Dermis blood vessel endothelial cell (primary cell): ENCODE data around the gene OARD1. TPM values are rescaled to one million over a fixed set of nuclear protein-coding genes. Genes with fewer than 3 reads are reported as not detected.
"Not testable (repeated sequence)": the region's sequence is repeated elsewhere in the genome, so short reads cannot be mapped to it uniquely, and the experiment has no call there.

ENCODE experiments used
- DNase-seq: peaks from one replicate; pipeline ENCODE4 v3.0.0; 2010
- total RNA-seq: library from RNA; depleted of rRNA; stranded (reverse); fragments of >200 nt; gene quantifications from 2 replicates; pipeline ENCODE4 v1.2.3, GENCODE V29; 2014

Gene OARD1
- total RNA-seq, 1 donor from 2014 or later = 11.2 TPM

DNA sequence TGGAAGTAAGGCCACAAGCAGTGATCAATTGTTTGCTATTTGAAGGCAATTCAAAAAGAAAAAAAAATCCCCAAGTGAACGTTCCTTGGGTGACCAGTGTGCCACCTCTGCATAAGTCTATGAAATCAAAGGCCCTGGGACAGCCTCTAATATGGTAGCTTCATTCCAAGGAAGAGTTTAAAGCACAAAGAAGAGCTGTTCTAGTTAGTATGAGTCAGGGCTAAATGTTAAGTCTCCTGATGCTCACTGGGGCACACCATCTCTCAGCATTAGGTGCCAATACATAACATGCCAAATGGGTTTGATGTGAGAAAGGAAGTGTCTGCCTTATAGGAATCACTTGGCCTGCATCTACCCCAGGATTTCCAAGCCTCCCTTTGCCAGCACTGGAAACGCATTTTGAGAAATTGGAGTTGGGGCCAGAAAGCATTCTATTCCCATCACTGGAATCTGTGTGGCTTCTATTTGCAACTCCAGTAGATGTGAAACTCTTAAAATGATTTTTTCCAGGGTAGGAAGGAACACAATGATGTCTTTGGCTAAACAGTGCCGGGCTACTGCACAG, 46.1 kb downstream of the OARD1 start:
- DNase-seq = no peak

DNA sequence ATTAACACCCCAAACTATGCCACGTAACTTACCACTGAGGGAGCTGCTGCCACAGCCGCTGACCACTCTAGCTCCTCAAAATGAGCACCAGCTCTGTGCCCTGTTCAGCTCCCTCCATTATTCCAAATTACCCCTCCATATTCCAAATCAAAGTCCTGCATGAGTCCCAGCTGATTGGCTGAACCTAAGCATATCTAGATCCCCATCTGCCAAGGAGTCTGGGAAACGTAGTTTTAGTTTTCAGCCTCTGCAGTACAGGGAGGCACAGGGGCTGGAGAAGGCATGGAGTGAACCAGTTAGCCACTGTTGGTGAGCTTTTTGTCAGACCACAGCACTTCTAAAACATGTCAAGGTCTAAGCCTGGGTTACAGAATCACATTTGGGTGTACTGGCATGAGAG, 49.0 kb downstream of the OARD1 start:
- DNase-seq = no peak

DNA sequence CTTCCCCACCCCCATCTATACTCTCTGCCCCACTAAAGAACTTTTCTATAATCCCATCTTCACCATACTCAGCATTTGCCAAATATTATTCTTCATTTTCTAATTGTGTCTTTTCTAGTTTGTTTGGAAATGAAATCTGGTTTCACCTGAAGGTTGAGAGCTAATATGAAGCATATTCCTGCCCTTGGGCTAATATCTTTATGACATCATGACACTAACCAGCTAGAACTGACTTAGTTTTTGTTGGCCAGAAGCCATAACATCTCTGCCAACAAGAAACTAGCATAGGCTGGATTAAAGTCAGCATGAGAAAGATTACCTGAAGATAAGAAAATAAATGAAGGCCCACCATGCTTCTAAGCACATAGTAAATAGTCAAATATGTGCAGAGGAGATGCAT, 49.9 kb downstream of the OARD1 start:
- peak; percentile 48 for DNase-seq

GRCh38 chr6:41021832-41022231, 50.3 kb downstream of the OARD1 start:
- DNase-seq = peak; percentile 34

DNA sequence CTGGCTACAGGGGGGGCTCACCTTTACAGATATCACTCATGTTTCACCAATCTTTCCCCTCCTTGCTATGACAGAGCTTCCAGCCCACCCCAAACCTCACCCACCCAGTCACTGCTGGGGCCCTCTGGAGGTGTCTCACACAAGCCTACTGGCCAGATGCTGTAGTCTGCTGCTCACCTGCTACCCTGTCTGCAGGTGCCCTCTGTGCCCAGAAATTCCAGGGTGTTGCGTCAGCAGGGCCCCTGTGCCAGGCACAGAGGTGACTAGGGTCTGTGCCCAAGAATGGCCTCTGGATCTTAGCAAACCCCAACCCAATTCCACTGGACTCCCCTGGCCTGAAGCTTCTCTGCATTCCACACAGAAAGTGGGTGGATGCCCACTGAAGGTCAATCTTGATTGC, 54.5 kb downstream of the OARD1 start:
- DNase-seq = no peak

DNA sequence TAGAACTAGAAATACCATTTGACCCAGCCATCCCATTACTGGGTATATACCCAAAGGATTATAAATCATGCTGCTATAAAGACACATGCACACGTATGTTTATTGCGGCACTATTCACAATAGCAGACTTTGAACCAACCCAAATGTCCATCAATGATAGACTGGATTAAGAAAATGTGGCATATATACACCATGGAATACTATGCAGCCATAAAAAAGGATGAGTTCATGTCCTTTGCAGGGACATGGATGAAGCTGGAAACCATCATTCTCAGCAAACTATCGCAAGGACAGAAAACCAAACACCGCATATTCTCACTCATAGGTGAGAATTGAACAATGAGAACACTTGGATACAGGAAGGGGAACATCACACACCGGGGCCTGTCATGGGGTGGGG, 56.3 kb downstream of the OARD1 start:
- not testable (repeated sequence) for DNase-seq

GRCh38 chr6:41014780-41015179, 57.4 kb downstream of the OARD1 start:
- DNase-seq = no peak

Other genes with a start within 250 kb of the OARD1 start
- gene UNC5CL, start 33.1 kb downstream of the OARD1 start, total RNA-seq = 0.14 and 0.17 TPM in 2 replicates
- gene TSPO2, start 29.9 kb downstream of the OARD1 start, total RNA-seq = not detected in 2 replicates
- 0.19 TPM in 1 of 2 replicates, not detected in the other for gene APOBEC2, start 19.2 kb downstream of the OARD1 start, total RNA-seq
- 16.2 and 22.6 TPM in 2 replicates for gene NFYA, start 618 bp upstream of the OARD1 start, total RNA-seq
- not detected in 2 replicates for gene TREML1, start 82.0 kb upstream of the OARD1 start, total RNA-seq
- gene TREM2, start 90.8 kb upstream of the OARD1 start, total RNA-seq = not detected in 2 replicates
- not detected in 2 replicates for gene TREML2, start 128.8 kb upstream of the OARD1 start, total RNA-seq
- gene TREML4, start 156.0 kb upstream of the OARD1 start, total RNA-seq = not detected in 2 replicates
- not detected in 2 replicates for gene TREM1, start 214.3 kb upstream of the OARD1 start, total RNA-seq